Activated CD4-positive, alpha-beta T cell treated with anti-CD3 and anti-CD28 coated beads, Interleukin-2, amount 10 ng/mL, durations not matched to agents 24 days and 14 days (primary cell): ENCODE results near the gene NAB1. TPM values are rescaled to one million over a fixed set of nuclear protein-coding genes. Genes with fewer than 3 reads are reported as not detected.

Experiments
- DNase-seq: peaks from one replicate; pipeline ENCODE4 v3.0.0; 2022
- H3K27ac Mint-ChIP-seq: one replicate; pipeline ENCODE4 v1.8.0; 2022; ENCODE audit warnings: mild to moderate bottlenecking, mixed read lengths
- H3K27me3 Mint-ChIP-seq: one replicate; pipeline ENCODE4 v1.8.0; 2022; ENCODE audit warnings: mixed read lengths
- H3K36me3 Mint-ChIP-seq: one replicate; pipeline ENCODE4 v1.8.0; 2022; ENCODE audit warnings: low read depth, mild to moderate bottlenecking, mixed read lengths
- H3K4me1 Mint-ChIP-seq: one replicate; pipeline ENCODE4 v1.8.0; 2021; ENCODE audit warnings: mixed read lengths
- H3K4me3 Mint-ChIP-seq: one replicate; pipeline ENCODE4 v1.8.0; 2022; ENCODE audit warnings: mild to moderate bottlenecking, moderate library complexity, mixed read lengths
- H3K9me3 Mint-ChIP-seq: one replicate; pipeline ENCODE4 v1.8.0; 2021; ENCODE audit warnings: mixed read lengths
- intact Hi-C: fragments of 100-400 bp; cut with micrococcal nuclease; formaldehyde crosslinking; loops from one replicate; pipeline ENCODE4 v1.15.1; 2023
- total RNA-seq: library from RNA; stranded (reverse); gene quantifications from 2 replicates; pipeline ENCODE4 v1.2.3, GENCODE V29; 2022

The NAB1 gene
- total RNA-seq, 1 donor from 2014 or later: 37.4 TPM

DNA sequence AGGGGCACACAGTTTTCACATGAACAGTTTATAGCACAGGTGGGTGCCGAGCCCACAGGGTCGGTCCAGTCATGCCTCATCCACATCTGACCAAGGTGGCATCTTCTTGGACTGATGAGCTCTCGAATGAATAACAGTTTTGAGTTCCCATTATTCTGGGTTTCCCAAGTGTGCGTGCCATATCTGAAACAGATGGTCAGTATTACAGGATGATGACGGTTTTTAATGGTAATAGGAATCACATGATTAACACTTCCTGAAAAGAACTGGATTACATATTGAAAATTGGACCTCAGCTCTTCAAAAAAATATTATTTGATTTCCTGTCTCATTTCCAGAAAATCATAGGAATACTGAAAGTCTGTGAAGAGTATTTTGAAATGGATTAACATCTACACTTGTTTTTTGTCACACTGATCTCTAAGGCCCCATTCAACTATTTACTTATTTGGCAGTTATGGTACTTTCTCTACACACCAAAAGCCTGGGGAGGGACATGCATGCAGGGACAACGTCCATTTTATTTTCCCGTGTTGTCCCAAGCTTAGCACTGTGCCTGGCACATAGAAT is 22.2 kb upstream of the NAB1 start:
- intact Hi-C loops: no loop called here
- Mint-ChIP-seq H3K27me3 (peaks cover 3% of the 10 kb centered on the region), H3K4me3 (no peak overlapping the region), H3K36me3 (no peaks in the 10 kb centered on the region), H3K9me3 (peaks cover 8% of the 10 kb centered on the region), H3K27ac (no peak overlapping the region), H3K4me1 (peaks cover 10% of the 10 kb centered on the region)
- peak; percentile 51 for DNase-seq

GRCh38 chr2:190627448-190628412 is 21.2 kb upstream of the NAB1 start:
- Mint-ChIP-seq H3K27me3 (peaks cover 3% of the 10 kb centered on the region), H3K27ac (no peak overlapping the region), H3K9me3 (peaks cover 8% of the 10 kb centered on the region), H3K4me1 (peaks cover 10% of the 10 kb centered on the region), H3K4me3 (peak overlapping the region; percentile 88), H3K36me3 (no peaks in the 10 kb centered on the region)
- intact Hi-C loops: no loop called here
- DNase-seq: peak; percentile 66

DNA sequence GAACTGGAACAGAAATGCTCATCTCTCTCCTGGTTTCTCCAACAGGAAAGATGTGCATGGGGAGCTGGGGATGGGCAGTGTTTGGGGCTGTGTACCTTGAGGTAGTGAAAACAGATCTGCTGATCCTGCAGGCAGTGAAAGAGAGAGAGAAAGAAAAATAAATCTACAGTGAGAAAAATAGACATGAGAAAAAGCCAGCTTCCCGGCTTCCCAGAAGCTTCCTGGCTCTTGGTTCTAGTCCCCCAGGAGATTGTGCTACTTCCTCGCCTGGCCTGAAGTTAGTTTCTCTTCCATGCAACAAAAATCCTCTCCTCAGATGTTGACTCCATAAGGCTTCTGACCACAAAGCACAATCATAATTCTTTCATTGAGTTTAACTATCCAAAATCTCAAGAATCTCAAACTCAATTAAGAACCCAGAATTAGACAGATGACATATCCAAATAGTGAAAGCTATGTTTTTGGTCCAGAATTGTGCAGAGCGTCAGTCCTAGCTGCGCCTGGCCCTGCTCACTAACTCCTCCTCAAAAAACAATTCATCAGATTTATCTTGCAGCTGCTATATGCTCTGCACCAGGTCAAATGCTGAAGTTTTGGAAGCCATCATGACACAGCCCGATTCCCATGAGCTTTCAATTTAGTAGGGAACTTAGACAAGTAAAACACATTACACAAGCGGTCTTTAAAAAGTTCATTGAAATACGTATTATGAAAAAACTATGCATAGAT is 20.1 kb upstream of the NAB1 start:
- H3K27me3 Mint-ChIP-seq: peaks cover 3% of the 10 kb centered on the region
- intact Hi-C loops: no loop called here
- peak overlapping the region; percentile 88 for H3K4me3 Mint-ChIP-seq
- DNase-seq: peak; percentile 50
- no peaks in the 10 kb centered on the region for H3K36me3 Mint-ChIP-seq
- H3K9me3 Mint-ChIP-seq: peaks cover 5% of the 10 kb centered on the region
- no peak overlapping the region for H3K27ac Mint-ChIP-seq
- H3K4me1 Mint-ChIP-seq: peaks cover 10% of the 10 kb centered on the region

GRCh38 chr2:190634381-190634780 is 14.5 kb upstream of the NAB1 start:
- Mint-ChIP-seq H3K36me3 (no peaks in the 10 kb centered on the region), H3K27ac (no peak overlapping the region), H3K9me3 (no peaks in the 10 kb centered on the region), H3K4me1 (peaks cover 3% of the 10 kb centered on the region), H3K27me3 (no peaks in the 10 kb centered on the region), H3K4me3 (no peak overlapping the region)
- DNase-seq: no peak
- intact Hi-C loops: no loop called here

DNA sequence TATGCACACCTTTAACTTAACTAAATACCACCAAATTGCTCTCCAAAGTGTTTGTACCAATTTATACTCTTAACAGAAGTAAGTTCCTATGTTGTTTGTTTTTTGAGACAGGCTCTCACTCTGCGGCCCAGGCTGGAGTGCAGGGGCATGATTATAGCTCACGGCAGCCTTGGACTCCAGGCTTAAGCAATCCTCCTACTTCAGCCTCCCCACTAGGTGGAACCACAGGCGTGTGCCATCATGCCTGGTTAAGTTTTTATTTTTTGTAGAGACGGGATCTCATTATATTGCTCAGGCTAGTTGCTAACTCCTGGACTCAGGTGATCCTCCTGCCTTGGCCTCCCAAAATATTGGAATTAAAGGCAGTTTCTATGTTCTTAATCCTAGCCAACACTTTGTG is 13.1 kb upstream of the NAB1 start:
- intact Hi-C loops: no loop called here
- DNase-seq: peak; percentile 58
- no peaks in the 10 kb centered on the region for H3K36me3 Mint-ChIP-seq
- peak overlapping the region; percentile 26 for H3K27ac Mint-ChIP-seq
- no peak overlapping the region for H3K4me3 Mint-ChIP-seq
- H3K4me1 Mint-ChIP-seq: peaks cover 3% of the 10 kb centered on the region
- no peaks in the 10 kb centered on the region for H3K27me3 Mint-ChIP-seq
- H3K9me3 Mint-ChIP-seq: no peaks in the 10 kb centered on the region

GRCh38 chr2:190636361-190636760 is 12.5 kb upstream of the NAB1 start:
- peaks cover 3% of the 10 kb centered on the region for H3K4me1 Mint-ChIP-seq
- H3K4me3 Mint-ChIP-seq: no peak overlapping the region
- no peaks in the 10 kb centered on the region for H3K36me3 Mint-ChIP-seq
- intact Hi-C loops: no loop called here
- no peaks in the 10 kb centered on the region for H3K27me3 Mint-ChIP-seq
- no peaks in the 10 kb centered on the region for H3K9me3 Mint-ChIP-seq
- no peak for DNase-seq
- H3K27ac Mint-ChIP-seq: no peak overlapping the region

DNA sequence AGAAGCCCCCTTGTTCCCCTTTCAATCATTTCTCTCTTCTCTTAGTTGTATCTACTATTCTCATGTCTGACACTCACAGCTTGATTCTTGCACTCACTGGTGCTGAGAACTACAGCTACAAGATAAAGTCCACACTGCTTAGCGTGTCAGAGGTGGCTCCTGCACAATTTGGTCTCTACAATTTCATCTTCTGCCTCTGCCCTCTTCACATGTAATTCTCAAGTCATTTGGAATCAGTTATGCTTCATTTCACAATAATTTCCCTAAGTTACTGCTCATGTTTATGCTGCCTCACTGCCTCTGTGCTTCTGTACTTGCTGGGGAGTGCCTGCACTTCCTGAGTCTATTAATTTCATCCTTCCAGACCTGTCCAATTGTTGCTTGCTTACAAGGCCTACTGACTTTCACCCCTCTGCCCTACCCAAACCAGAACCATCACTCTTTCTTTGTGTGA is 11.6 kb upstream of the NAB1 start:
- no peaks in the 10 kb centered on the region for H3K36me3 Mint-ChIP-seq
- intact Hi-C loops: no loop called here
- H3K27ac Mint-ChIP-seq: no peak overlapping the region
- no peak overlapping the region for H3K4me3 Mint-ChIP-seq
- H3K27me3 Mint-ChIP-seq: no peaks in the 10 kb centered on the region
- H3K4me1 Mint-ChIP-seq: peaks cover 3% of the 10 kb centered on the region
- DNase-seq: peak; percentile 49
- H3K9me3 Mint-ChIP-seq: no peaks in the 10 kb centered on the region

DNA sequence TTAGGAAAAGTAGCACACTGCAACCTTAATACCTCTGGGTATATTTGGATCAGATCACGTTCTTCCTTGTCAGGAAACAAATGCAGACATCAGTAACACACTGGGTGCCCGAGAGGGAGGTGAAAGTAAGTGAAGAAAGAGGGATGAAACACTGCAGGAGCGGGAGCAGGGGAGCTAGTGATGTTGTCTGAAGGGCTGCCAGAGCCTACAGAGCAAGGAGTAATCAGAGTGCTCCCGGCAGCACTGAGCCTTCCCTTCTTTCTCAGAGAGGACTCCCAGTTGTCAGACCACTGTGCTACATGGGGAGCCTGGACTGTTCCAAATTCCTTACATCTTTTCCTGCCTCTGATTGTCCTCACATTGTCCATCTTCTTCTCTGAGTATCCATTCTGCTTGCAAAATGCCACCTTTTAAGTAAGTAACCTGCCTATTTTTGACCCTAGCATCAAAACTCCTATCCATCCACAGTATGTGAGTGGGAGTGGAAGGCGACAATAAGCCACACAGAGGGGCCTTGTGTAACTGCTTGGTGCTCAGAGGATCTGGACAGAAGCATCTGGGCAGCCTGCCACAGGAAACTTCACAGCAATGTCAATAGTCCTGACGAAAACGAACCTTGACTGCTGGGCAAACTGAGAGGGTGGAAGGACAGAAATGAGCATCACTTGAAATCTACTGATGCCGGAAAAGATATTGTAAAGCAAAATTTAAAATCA is 10.8 kb upstream of the NAB1 start:
- H3K4me1 Mint-ChIP-seq: peaks cover 3% of the 10 kb centered on the region
- DNase-seq: peak; percentile 46
- H3K36me3 Mint-ChIP-seq: no peaks in the 10 kb centered on the region
- no peak overlapping the region for H3K4me3 Mint-ChIP-seq
- no peaks in the 10 kb centered on the region for H3K27me3 Mint-ChIP-seq
- H3K9me3 Mint-ChIP-seq: no peaks in the 10 kb centered on the region
- intact Hi-C loops: no loop called here
- H3K27ac Mint-ChIP-seq: no peak overlapping the region

- Mint-ChIP-seq H3K27me3 (no peaks in the 10 kb centered on the region), H3K9me3 (no peaks in the 10 kb centered on the region), H3K4me1 (peaks cover 8% of the 10 kb centered on the region), H3K27ac (no peak overlapping the region), H3K4me3 (no peak overlapping the region), H3K36me3 (no peaks in the 10 kb centered on the region)
- DNase-seq: no peak
- intact Hi-C loops: no loop called here
These were observed 8.8 kb upstream of the NAB1 start for GRCh38 chr2:190640117-190640516.

- peak; percentile 50 for DNase-seq
- no peak overlapping the region for H3K4me3 Mint-ChIP-seq
- H3K4me1 Mint-ChIP-seq: peaks cover 13% of the 10 kb centered on the region
- H3K27ac Mint-ChIP-seq: no peak overlapping the region
- H3K27me3 Mint-ChIP-seq: no peaks in the 10 kb centered on the region
- intact Hi-C loops: no loop called here
- no peaks in the 10 kb centered on the region for H3K9me3 Mint-ChIP-seq
- H3K36me3 Mint-ChIP-seq: no peaks in the 10 kb centered on the region
These were observed 7.4 kb upstream of the NAB1 start for GRCh38 chr2:190641469-190641868.

DNA sequence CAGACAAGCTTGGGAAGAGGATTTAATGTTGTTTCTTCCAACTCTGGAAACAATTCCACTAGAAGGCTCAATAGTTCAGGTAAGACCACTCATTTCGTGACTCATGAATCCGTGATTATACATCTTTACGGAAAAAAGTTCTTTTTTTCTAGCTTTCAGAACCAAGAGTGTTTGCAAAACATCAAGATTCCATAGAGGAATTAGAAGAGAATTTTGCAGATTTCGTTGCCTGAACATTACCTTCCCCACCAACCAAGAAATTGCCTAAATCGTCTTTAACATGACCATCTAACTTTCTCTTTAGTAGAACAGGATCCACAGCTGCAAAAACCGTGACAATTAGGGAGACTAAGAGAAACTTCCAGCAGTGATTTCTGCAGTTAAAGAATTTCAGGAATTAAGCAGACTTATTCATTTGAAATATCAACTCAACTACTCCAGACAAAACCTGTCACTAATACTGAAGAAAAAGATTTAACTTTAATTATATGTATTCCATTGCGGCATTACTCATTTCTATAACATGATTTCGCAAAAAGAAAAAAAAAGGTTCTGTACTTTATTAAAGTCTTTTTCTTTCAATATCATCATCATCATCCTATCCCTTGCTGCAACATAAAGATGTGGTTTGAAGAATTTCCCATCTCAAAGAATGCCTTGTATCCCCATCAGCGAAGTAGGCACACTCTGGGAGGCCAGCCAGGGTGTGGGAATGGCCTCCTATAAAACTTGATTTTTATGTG is 1.9 kb upstream of the NAB1 start:
- Mint-ChIP-seq H3K4me1 (peaks cover 36% of the 10 kb centered on the region), H3K9me3 (no peaks in the 10 kb centered on the region), H3K27ac (no peak overlapping the region), H3K27me3 (no peaks in the 10 kb centered on the region), H3K4me3 (peak overlapping the region; percentile 10), H3K36me3 (peaks cover 3% of the 10 kb centered on the region)
- peak; percentile 47 for DNase-seq
- intact Hi-C loops: loop anchor here (5.0 kb wide), 2 partner anchors 235 to 365 kb away; partner anchors contain the start of genes GLS and STAT1

GRCh38 chr2:190648289-190649034 is 421 bp upstream of the NAB1 start:
- peaks cover 36% of the 10 kb centered on the region for H3K4me1 Mint-ChIP-seq
- peak; percentile 96 for DNase-seq
- intact Hi-C loops: loop anchor here (1.0 to 5.0 kb wide), 8 partner anchors 14 to 364 kb away; partner anchors contain the start of genes GLS, MFSD6, NEMP2 and STAT1
- no peaks in the 10 kb centered on the region for H3K27me3 Mint-ChIP-seq
- H3K27ac Mint-ChIP-seq: peak overlapping the region; percentile 82
- peaks cover 4% of the 10 kb centered on the region for H3K36me3 Mint-ChIP-seq
- no peaks in the 10 kb centered on the region for H3K9me3 Mint-ChIP-seq
- H3K4me3 Mint-ChIP-seq: peak overlapping the region; percentile 72
